Right lobe of liver (tissue), 6 donors: ENCODE data around the gene TNFRSF11A. TPM values are rescaled to one million over a fixed set of nuclear protein-coding genes. Genes with fewer than 3 reads are reported as not detected.

ENCODE experiments used
- ATAC-seq, 4 donors: fragments of 200-7000 bp; cut with Tn5 transposase; one replicate each; pipeline ENCODE4 v1.9.1; 2020; ENCODE audit warnings: mild to moderate bottlenecking in 4 of 4, moderate library complexity in 4 of 4
- DNase-seq, 3 donors: peaks; one replicate each; pipeline ENCODE4 v3.0.0-alpha.2; 2020
- H3K27ac ChIP-seq, 3 donors: fragments of 200-600 bp; one replicate each; pipeline ENCODE4 v1.8.0; 2022
- H3K27me3 ChIP-seq, 2 donors: fragments of 200-600 bp; one replicate each; pipeline ENCODE4 v1.8.0; 2022
- H3K36me3 ChIP-seq, 4 donors: fragments of 200-600 bp; sonication (generic) in 1 of 4; one replicate each; pipeline versions ENCODE4 v1.5.1 to v1.8.0; 2017 to 2022; ENCODE audit warnings: control low read depth in 1 of 4
- H3K4me1 ChIP-seq, 4 donors: fragments of 200-600 bp; sonication (generic) in 1 of 4; one replicate each; pipeline versions ENCODE4 v1.5.1 to v1.8.0; 2017 to 2022; ENCODE audit warnings: control low read depth in 1 of 4
- H3K4me3 ChIP-seq, 3 donors: fragments of 200-600 bp; one replicate each; pipeline ENCODE4 v1.8.0; 2022
- H3K9me3 ChIP-seq, 4 donors: fragments of 200-600 bp; sonication (generic) in 1 of 4; one replicate each; pipeline versions ENCODE4 v1.5.1 to v1.8.0; 2017 to 2022; ENCODE audit warnings: control low read depth in 1 of 4
- POLR2A ChIP-seq: fragments of 450-650 bp; IDR thresholded peaks from one replicate; pipeline ENCODE4 v1.6.1; 2017; ENCODE audit warnings: antibody characterized with exemption, mild to moderate bottlenecking
- WGBS: methylation state at CpG from one replicate; pipeline ENCODE4 v1.1.6; 2018; ENCODE audit warnings: low coverage, low lambda C conversion rate; ENCODE audit not compliant: insufficient coverage; ENCODE audit errors: missing lambda C conversion rate; 5-methylcytosine and 5-hydroxymethylcytosine counted together
- intact Hi-C, 2 donors: fragments of 100-400 bp; cut with DNase I; formaldehyde crosslinking; loops; one replicate each; pipeline versions ENCODE4 v1.11.2 to v1.14.1; 2022
- total RNA-seq, 6 experiments: library from RNA; depleted of rRNA in 2 of 6; stranded (reverse); fragments of >200 nt in 2 of 6; fragmentation: NEBNext Ultra II Directional in 3 of 6; extraction: Animal tissue kit (Norgen Biotek cat#: 25700) in 3 of 6; gene quantifications; one replicate each; pipeline versions ENCODE4 v1.1.0 to v1.2.4, GENCODE V29; 2016 to 2023
- TF ChIP-seq, protein P1 (sequence below), 4 donors: fragments of 200-600 bp in 3 of 4; fragments of 450-650 bp in 1 of 4; IDR thresholded peaks; one replicate each; pipeline versions ENCODE4 v1.5.1 to v1.8.0; 2016 to 2022; ENCODE audit warnings: antibody characterized with exemption in 4 of 4, mild to moderate bottlenecking in 2 of 4
- donor health status: DM: no; HTN: yes; CAD: no.
- donor health status: DM: no; HTN: no; CAD: no.
- donor health status: DM: no; HTN: no; CAD: no.
- donor health status: DM: no; HTN: yes; CAD: no.
- donor health status: DM: no; HTN: yes; CAD: no.

The TNFRSF11A gene
- total RNA-seq, 6 experiments from 2014 or later: 0.27 to 2.1 (median 0.81) TPM

DNA sequence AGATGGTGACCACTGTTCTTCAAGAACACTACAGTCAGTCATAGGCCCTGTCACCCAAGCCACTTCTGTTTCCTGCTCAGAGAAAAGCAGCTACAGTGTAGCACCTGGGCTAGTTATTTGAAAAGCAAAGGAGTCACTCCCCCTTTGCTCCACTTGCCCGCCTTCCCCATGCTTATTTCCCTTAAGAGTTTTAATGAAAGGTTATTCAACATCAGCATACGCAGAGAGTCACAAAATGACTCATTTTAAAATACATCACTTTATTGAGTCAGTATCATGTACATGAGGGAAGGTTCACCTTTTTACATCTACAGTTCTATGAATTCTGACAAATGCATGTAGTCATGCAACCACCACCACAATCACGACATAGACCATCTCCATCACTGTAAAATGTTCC is 71.3 kb downstream of the TNFRSF11A start:
- no peak for ATAC-seq
- H3K27ac ChIP-seq: no peak overlapping the region
- intact Hi-C loops: no loop called here
- no peak overlapping the region for H3K4me3 ChIP-seq
- H3K4me1 ChIP-seq: no peaks in the 10 kb centered on the region
- no peaks in the 10 kb centered on the region for H3K27me3 ChIP-seq
- H3K36me3 ChIP-seq: no peaks in the 10 kb centered on the region
- H3K9me3 ChIP-seq: no peaks in the 10 kb centered on the region
- 83% methylated on average over 3 of the region's 3 CpGs for WGBS
- no peak for DNase-seq
- TF ChIP-seq, protein P1, sequence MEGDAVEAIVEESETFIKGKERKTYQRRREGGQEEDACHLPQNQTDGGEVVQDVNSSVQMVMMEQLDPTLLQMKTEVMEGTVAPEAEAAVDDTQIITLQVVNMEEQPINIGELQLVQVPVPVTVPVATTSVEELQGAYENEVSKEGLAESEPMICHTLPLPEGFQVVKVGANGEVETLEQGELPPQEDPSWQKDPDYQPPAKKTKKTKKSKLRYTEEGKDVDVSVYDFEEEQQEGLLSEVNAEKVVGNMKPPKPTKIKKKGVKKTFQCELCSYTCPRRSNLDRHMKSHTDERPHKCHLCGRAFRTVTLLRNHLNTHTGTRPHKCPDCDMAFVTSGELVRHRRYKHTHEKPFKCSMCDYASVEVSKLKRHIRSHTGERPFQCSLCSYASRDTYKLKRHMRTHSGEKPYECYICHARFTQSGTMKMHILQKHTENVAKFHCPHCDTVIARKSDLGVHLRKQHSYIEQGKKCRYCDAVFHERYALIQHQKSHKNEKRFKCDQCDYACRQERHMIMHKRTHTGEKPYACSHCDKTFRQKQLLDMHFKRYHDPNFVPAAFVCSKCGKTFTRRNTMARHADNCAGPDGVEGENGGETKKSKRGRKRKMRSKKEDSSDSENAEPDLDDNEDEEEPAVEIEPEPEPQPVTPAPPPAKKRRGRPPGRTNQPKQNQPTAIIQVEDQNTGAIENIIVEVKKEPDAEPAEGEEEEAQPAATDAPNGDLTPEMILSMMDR (IDR thresholded peaks at IDR 0.05): no peak
- TF ChIP-seq POLR2A: no peak

DNA sequence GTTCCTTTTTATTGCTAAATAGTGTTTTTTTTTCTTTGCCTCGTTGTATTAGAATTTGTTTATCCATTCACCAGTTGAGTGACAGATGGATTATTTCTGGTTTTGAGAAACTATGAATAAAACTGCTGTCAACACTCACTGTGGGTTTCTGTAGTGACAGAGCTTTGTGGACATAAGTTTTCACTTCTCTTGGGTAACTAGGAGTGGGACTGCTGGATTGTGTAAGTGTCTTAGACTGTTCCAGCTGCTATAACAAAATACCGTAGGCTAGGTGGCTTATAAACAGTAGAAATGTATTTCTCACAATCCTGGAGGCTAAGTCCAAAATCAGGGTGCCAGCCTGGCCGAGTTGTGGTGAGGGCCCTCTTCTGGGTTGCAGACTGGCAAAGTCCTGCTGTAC is 71.9 kb downstream of the TNFRSF11A start:
- no peak overlapping the region for H3K4me3 ChIP-seq
- H3K27ac ChIP-seq: no peak overlapping the region
- H3K9me3 ChIP-seq: no peaks in the 10 kb centered on the region
- no peak for DNase-seq
- H3K27me3 ChIP-seq: no peaks in the 10 kb centered on the region
- intact Hi-C loops: no loop called here
- WGBS: 27% methylated on average over 2 of the region's 3 CpGs
- no peaks in the 10 kb centered on the region for H3K36me3 ChIP-seq
- TF ChIP-seq, protein P1 (IDR thresholded peaks at IDR 0.05): no peak
- TF ChIP-seq POLR2A: no peak
- no peak for ATAC-seq
- no peaks in the 10 kb centered on the region for H3K4me1 ChIP-seq

DNA sequence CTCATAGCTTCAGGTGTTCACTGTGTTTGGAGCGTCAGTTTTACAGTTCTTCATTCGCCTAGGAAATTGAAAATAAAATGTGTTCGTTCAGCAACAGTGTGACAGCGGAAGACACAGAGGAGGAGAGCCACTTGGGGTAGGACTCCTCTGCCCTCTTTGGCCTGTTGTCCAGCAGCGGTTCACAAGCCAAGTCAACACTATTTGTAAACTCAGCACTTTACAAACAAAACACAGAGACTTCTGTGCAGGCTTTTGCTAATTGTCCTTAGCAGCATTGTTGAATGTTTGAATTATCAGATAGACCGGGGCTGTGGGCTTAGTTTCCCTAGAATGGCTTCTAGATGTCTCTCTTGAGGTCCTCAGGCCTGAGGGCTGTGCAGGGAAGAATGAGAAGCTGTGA is 73.2 kb downstream of the TNFRSF11A start:
- TF ChIP-seq, protein P1 (IDR thresholded peaks at IDR 0.05): no peak
- no peak overlapping the region for H3K4me3 ChIP-seq
- H3K27me3 ChIP-seq: no peaks in the 10 kb centered on the region
- H3K36me3 ChIP-seq: no peaks in the 10 kb centered on the region
- no peaks in the 10 kb centered on the region for H3K4me1 ChIP-seq
- intact Hi-C loops: no loop called here
- 82% methylated on average over 6 of the region's 6 CpGs for WGBS
- no peak for ATAC-seq
- no peaks in the 10 kb centered on the region for H3K9me3 ChIP-seq
- no peak for DNase-seq
- no peak overlapping the region for H3K27ac ChIP-seq

DNA sequence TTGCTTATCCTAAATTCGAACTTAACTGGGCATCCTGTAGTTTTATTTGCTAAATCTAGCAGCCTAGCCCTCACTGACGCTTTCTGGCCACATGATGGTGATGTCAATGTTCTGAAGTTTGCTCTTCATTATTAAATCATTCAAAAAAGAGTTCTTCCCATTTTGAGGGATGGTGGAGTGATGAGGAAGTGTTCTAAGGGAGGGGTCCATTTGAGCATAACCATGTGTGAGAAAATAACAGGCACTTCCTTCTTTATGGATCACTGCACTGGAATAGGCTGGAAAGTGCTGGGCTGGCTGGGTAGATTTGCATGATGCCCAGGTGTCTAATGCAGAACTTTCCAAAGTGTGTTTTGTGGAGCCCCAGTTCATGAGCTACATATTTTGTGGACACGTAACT is 74.2 kb downstream of the TNFRSF11A start:
- DNase-seq (no peak), ATAC-seq (peak in 3 of 4 donors; percentile 32 to 61 (median 54))
- Histone ChIP-seq H3K4me3 (no peak overlapping the region), H3K36me3 (no peaks in the 10 kb centered on the region), H3K27ac (no peak overlapping the region), H3K4me1 (no peaks in the 10 kb centered on the region), H3K9me3 (no peaks in the 10 kb centered on the region), H3K27me3 (no peaks in the 10 kb centered on the region)
- intact Hi-C loops: no loop called here
- no peak for TF ChIP-seq POLR2A
- TF ChIP-seq, protein P1 (IDR thresholded peaks at IDR 0.05): no peak
- 29% methylated on average over 2 of the region's 3 CpGs for WGBS

DNA sequence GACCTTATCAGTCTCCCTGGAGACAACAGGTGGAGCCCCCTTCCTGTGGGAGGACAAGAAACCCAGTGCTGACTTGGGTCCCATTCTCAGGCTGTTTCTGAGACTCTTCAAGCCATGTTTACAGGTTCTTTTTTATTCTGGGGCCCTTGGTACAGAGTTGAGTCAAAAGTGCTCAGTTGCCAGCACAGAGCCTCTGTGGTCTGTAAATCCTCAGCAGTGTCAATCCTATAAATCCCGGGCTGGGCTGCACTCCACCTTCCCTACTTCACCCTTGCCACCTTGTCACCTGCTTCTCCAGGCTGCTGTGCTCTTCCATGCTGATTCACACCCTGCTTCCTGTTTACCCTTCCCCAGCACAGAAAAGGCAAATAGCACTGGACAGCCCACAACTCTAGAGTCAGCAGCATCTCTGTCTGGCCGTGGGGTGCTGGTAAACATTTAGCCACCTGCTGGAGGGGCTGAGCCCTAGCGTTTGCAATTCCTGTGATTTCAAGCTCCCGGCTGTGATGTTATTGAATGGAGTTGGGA is 74.7 kb downstream of the TNFRSF11A start:
- 10% methylated on average over 4 of the region's 4 CpGs for WGBS
- Histone ChIP-seq H3K36me3 (no peaks in the 10 kb centered on the region), H3K27ac (no peak overlapping the region), H3K4me1 (no peaks in the 10 kb centered on the region), H3K27me3 (no peaks in the 10 kb centered on the region), H3K9me3 (no peaks in the 10 kb centered on the region), H3K4me3 (no peak overlapping the region)
- peak; percentile 17 to 90 (median 35) for ATAC-seq
- intact Hi-C loops: no loop called here
- no peak for DNase-seq
- TF ChIP-seq, protein P1 (IDR thresholded peaks at IDR 0.05): peak in 2 of 4 donors; percentile 5 to 9
- no peak for TF ChIP-seq POLR2A
